ENCODE results near the gene LRRC18.

LRRC18 gene

GRCh38 chr10:48939790-48940325 lies at the start of gene LRRC18:
LRRC18 (minus strand) TSS chr10:48939840; CDS start chr10:48914155, 25,685 bp downstream.
- DNase-seq: no peak

- DNase-seq: no peak
These were observed 46.0 kb upstream of the LRRC18 start for GRCh38 chr10:48985621-48986158.

GRCh38 chr10:48983648-48984351 lies 44.2 kb upstream of the LRRC18 start:
- DNase-seq: no peak

- DNase-seq: no peak
These were observed 42.9 kb upstream of the LRRC18 start for GRCh38 chr10:48982584-48982983.

- peak; percentile 75 for DNase-seq
These were observed 41.8 kb upstream of the LRRC18 start for GRCh38 chr10:48981310-48981907.

- DNase-seq: no peak
These were observed 38.7 kb upstream of the LRRC18 start for GRCh38 chr10:48978318-48978717.

- no peak for DNase-seq
These were observed 36.6 kb upstream of the LRRC18 start for GRCh38 chr10:48976196-48976595.

- no peak for DNase-seq
These were observed 35.0 kb upstream of the LRRC18 start for GRCh38 chr10:48974510-48975156.

GRCh38 chr10:48973065-48973464 lies 33.4 kb upstream of the LRRC18 start:
- no peak for DNase-seq

- DNase-seq: no peak
These were observed 31.0 kb upstream of the LRRC18 start for GRCh38 chr10:48970654-48971053.

- DNase-seq: no peak
These were observed 30.4 kb upstream of the LRRC18 start for GRCh38 chr10:48970046-48970445.

GRCh38 chr10:48968036-48968435 lies 28.4 kb upstream of the LRRC18 start:
- no peak for DNase-seq

- no peak for DNase-seq
These were observed 25.8 kb upstream of the LRRC18 start for GRCh38 chr10:48965460-48965859.

GRCh38 chr10:48964038-48964437 lies 24.4 kb upstream of the LRRC18 start:
- DNase-seq: no peak

- DNase-seq: no peak
These were observed 19.1 kb upstream of the LRRC18 start for GRCh38 chr10:48958598-48959190.

GRCh38 chr10:48957361-48958151 lies 17.9 kb upstream of the LRRC18 start:
- no peak for DNase-seq

GRCh38 chr10:48951707-48952106 lies 12.1 kb upstream of the LRRC18 start:
- no peak for DNase-seq

- DNase-seq: no peak
These were observed 8.9 kb upstream of the LRRC18 start for GRCh38 chr10:48948470-48949037.

- peak; percentile 73 for DNase-seq
These were observed 8.2 kb upstream of the LRRC18 start for GRCh38 chr10:48947690-48948469.

GRCh38 chr10:48946891-48947500 lies 7.4 kb upstream of the LRRC18 start:
- no peak for DNase-seq

GRCh38 chr10:48946332-48946731 lies 6.7 kb upstream of the LRRC18 start:
- DNase-seq: no peak
